Erythroblast (primary cell): ENCODE measurements around the gene CTNND2.

Experiments used
- GATA1 ChIP-seq: IDR thresholded peaks from 2 replicates; pipeline ENCODE4 v1.6.1; 2011; ENCODE audit warnings: low read depth, mild to moderate bottlenecking, control low read depth, low read length, moderate library complexity
- POLR2A ChIP-seq: IDR thresholded peaks from 2 replicates; pipeline ENCODE4 v1.6.1; 2011; ENCODE audit warnings: mild to moderate bottlenecking, low read length

GRCh38 chr5:11596185-11596584 lies 308.1 kb downstream of the CTNND2 start:
- TF ChIP-seq POLR2A (no peak), GATA1 (no peak)
